Rectal smooth muscle tissue (tissue), 1 donor: ENCODE results near the gene TMTC2.
"Not testable (repeated sequence)": the region's sequence is repeated elsewhere in the genome, so short reads cannot be mapped to it uniquely, and the experiment has no call there.

ENCODE experiments used
- H3K27ac ChIP-seq: one replicate; pipeline ENCODE4 v1.7.0; 2013; ENCODE audit warnings: low read depth, low read length, inconsistent platforms
- H3K27me3 ChIP-seq: one replicate; pipeline ENCODE4 v1.7.0; 2013; ENCODE audit warnings: low read length; ENCODE audit not compliant: control insufficient read depth, insufficient read depth
- H3K36me3 ChIP-seq: one replicate; pipeline ENCODE4 v1.7.0; 2013; ENCODE audit warnings: low read length; ENCODE audit not compliant: control insufficient read depth, insufficient read depth
- H3K4me1 ChIP-seq: one replicate; pipeline ENCODE4 v1.7.0; 2013; ENCODE audit warnings: low read length; ENCODE audit not compliant: control insufficient read depth, insufficient read depth
- H3K4me3 ChIP-seq: one replicate; pipeline ENCODE4 v1.7.0; 2013; ENCODE audit warnings: low read length
- H3K9ac ChIP-seq: one replicate; pipeline ENCODE4 v1.7.0; 2013; ENCODE audit warnings: low read length

The TMTC2 gene

DNA sequence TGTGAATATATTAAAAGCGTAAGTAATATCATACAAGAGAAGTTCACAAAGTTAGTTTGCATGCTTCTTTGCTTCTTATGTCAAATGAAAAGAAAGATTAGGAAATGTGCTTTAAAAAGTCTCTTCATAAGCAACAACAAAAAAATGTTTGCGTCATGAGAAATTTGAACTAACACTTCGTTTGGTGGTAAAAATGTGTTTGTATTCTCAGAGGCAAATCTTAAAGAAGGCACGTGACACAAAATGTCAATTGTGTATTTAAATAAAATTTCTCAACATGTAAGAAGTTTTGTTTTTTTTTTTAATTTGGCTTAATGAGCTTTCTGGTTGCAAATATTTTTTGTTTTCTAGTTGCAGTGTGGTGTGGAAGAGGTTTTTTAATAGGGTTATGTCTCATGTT is 93.8 kb downstream of the TMTC2 start:
- H3K27ac ChIP-seq, result no peak overlapping the region
- H3K4me3 ChIP-seq, result no peak overlapping the region
- no peak overlapping the region for H3K9ac ChIP-seq

GRCh38 chr12:82781309-82781997 is 94.7 kb downstream of the TMTC2 start:
- H3K9ac ChIP-seq, result no peak overlapping the region
- H3K27ac ChIP-seq, result no peak overlapping the region

More for the DNA sequence above, 93.8 kb downstream of the TMTC2 start:
- Histone ChIP-seq H3K4me1 (peaks cover 2% of the 10 kb centered on the region), H3K36me3 (no peaks in the 10 kb centered on the region), H3K27me3 (no peaks in the 10 kb centered on the region)

GRCh38 chr12:82783435-82783834 is 96.7 kb downstream of the TMTC2 start:
- no peaks in the 10 kb centered on the region for H3K36me3 ChIP-seq
- H3K4me1 ChIP-seq, result peaks cover 9% of the 10 kb centered on the region
- H3K27ac ChIP-seq, result no peak overlapping the region
- no peaks in the 10 kb centered on the region for H3K27me3 ChIP-seq
- no peak overlapping the region for H3K4me3 ChIP-seq
- no peak overlapping the region for H3K9ac ChIP-seq

More at GRCh38 chr12:82781309-82781997, 94.7 kb downstream of the TMTC2 start:
- no peak overlapping the region for H3K4me3 ChIP-seq
- H3K36me3 ChIP-seq, result no peaks in the 10 kb centered on the region
- no peaks in the 10 kb centered on the region for H3K27me3 ChIP-seq
- H3K4me1 ChIP-seq, result peaks cover 7% of the 10 kb centered on the region

DNA sequence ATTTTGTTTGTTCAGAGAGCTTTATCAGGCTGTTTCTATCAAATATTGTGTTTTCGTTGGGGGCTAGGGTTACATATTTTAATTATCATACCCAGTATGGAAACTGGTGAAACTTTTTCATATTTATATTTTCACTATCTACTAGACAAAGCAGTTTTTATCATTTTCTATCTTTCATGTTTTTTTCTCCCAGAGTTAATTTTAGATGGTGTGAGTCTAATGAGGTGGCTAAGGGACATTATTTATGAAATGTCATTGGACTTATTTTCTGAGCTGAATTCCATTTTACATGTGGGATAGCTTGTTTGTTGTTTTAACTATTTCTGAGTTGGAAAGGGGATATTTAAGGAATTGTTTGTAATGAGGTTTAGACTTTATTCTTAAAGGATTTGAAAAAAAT is 100.3 kb downstream of the TMTC2 start:
- no peak overlapping the region for H3K9ac ChIP-seq
- H3K4me3 ChIP-seq, result no peak overlapping the region
- no peaks in the 10 kb centered on the region for H3K27me3 ChIP-seq
- H3K4me1 ChIP-seq, result peaks cover 9% of the 10 kb centered on the region
- H3K36me3 ChIP-seq, result no peaks in the 10 kb centered on the region
- H3K27ac ChIP-seq, result no peak overlapping the region

DNA sequence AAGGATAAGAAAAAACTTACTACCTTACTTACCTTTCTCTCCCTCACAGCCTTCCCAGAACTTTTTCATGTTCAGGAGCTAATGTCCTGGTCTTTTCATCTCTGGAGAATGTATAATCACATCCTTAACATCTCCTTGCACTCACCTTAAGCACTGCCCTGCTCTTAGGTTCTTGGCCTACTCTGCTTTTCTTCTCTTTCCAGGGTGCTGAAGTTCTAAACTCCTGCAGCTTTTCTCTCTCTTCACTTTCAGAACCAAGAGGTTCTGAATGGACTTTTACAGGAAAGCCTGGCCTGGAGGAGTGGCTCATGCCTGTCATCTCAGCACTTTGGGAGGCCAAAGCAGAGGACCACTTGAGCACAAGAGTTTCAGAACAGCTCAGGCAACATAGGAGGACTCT is 101.9 kb downstream of the TMTC2 start:
- Histone ChIP-seq H3K9ac (no peak overlapping the region), H3K27ac (no peak overlapping the region), H3K4me3 (no peak overlapping the region), H3K27me3 (no peaks in the 10 kb centered on the region), H3K4me1 (peaks cover 9% of the 10 kb centered on the region), H3K36me3 (no peaks in the 10 kb centered on the region)

DNA sequence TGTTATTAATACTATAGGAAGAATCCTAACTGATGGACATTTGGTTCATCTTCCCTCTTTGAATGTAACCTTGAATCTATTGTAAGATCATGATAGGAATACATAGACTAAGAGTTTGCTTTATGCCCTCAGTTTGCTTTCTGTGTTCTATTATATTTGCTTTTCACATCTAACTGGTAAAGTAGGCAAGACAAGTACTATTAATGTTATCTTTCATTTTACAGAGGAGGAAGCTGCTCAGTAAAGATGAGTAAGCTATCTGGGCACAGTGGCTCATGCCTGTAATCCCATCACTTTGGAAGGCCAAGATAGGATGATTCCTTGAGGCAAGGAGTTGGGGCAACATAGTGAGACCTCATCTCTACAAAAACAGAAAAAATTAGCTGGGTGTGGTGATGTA is 103.0 kb downstream of the TMTC2 start:
- H3K4me3 ChIP-seq, result no peak overlapping the region
- H3K27ac ChIP-seq, result no peak overlapping the region
- H3K27me3 ChIP-seq, result no peaks in the 10 kb centered on the region
- H3K36me3 ChIP-seq, result no peaks in the 10 kb centered on the region
- H3K9ac ChIP-seq, result no peak overlapping the region
- peaks cover 9% of the 10 kb centered on the region for H3K4me1 ChIP-seq

DNA sequence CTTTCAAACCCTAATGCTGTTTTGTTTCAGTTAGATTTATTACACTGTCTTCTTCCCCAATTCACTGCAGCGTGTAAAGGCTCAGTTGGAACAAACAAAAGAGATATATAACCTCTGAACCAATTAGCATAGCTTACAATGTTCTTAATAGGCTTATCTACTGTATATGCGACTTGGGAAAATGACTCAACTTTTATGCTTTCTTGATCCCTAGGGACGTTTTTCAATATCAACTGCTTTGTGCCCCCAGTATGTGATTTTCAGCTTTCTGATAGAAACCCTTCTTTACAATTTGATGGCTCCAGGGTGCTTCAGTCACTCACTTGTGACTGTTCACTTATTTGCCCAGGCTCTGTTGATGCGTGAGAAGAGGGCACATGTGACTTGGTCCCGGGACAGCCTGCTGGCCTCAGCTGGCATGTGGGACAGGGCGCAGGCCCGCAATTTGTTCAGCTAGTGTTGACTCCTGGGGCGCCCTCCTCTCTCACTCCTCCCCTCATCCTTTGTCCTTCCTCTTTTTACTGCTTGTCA is 107.1 kb downstream of the TMTC2 start:
- H3K27me3 ChIP-seq, result no peaks in the 10 kb centered on the region
- H3K27ac ChIP-seq, result no peak overlapping the region
- no peak overlapping the region for H3K9ac ChIP-seq
- H3K36me3 ChIP-seq, result no peaks in the 10 kb centered on the region
- no peaks in the 10 kb centered on the region for H3K4me1 ChIP-seq
- no peak overlapping the region for H3K4me3 ChIP-seq

- Histone ChIP-seq H3K4me1 (no peaks in the 10 kb centered on the region), H3K27me3 (no peaks in the 10 kb centered on the region), H3K9ac (no peak overlapping the region), H3K27ac (no peak overlapping the region), H3K4me3 (no peak overlapping the region), H3K36me3 (no peaks in the 10 kb centered on the region)
Measured at GRCh38 chr12:82797480-82797879, 110.8 kb downstream of the TMTC2 start.

- Histone ChIP-seq H3K27me3 (no peaks in the 10 kb centered on the region), H3K9ac (no peak overlapping the region), H3K4me3 (no peak overlapping the region), H3K27ac (no peak overlapping the region), H3K36me3 (no peaks in the 10 kb centered on the region), H3K4me1 (no peaks in the 10 kb centered on the region)
Measured at GRCh38 chr12:82800185-82800584, 113.5 kb downstream of the TMTC2 start.

- Histone ChIP-seq H3K27ac (no peak overlapping the region), H3K36me3 (no peaks in the 10 kb centered on the region), H3K9ac (no peak overlapping the region), H3K4me3 (no peak overlapping the region), H3K4me1 (no peaks in the 10 kb centered on the region), H3K27me3 (no peaks in the 10 kb centered on the region)
Measured at GRCh38 chr12:82801951-82802610, 115.4 kb downstream of the TMTC2 start.

DNA sequence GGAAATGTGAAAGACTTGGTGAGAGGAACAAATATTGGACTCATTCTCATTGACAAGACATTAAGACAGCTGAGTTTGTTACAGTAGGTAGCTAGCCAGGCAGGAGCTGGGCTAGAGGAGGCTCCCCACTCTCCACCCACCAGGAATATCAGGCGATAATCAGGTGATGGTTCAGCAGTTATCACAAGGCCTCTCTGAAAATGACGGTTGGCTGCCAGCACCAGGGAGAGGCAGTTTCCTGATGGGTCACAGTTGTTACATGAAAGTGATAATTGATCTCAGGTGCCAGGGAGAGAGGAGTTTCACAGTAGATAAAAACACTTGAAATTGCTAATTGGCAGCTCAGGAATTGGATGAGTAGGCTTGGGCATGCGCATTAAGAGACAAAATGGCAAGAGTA is 116.5 kb downstream of the TMTC2 start:
- H3K27me3 ChIP-seq, result no peaks in the 10 kb centered on the region
- no peak overlapping the region for H3K9ac ChIP-seq
- H3K4me1 ChIP-seq, result no peaks in the 10 kb centered on the region
- H3K36me3 ChIP-seq, result no peaks in the 10 kb centered on the region
- no peak overlapping the region for H3K4me3 ChIP-seq
- no peak overlapping the region for H3K27ac ChIP-seq

GRCh38 chr12:82804601-82805000 is 117.9 kb downstream of the TMTC2 start:
- Histone ChIP-seq H3K27ac (no peak overlapping the region), H3K9ac (no peak overlapping the region)

DNA sequence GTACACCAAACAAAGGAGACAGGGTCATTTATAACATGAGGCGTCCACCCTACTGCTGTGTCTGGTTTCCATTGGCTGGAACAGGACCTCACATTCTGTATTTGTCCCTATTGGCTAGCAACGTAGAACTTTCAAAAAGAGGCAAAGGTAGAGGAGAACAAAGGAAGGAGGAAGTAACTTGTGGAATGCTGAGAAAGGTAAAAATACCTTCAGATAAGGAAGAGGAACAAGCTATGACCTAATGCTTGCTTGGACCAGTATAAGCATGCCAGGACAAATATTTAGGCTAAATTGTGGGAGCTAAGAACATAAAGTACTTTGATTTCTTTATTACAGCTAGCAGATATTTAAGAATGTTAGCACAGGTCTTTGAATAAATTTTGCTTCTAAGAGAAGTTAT is 118.3 kb downstream of the TMTC2 start:
- H3K4me3 ChIP-seq, H3K4me1 ChIP-seq, H3K27ac ChIP-seq, H3K36me3 ChIP-seq, H3K9ac ChIP-seq, H3K27me3 ChIP-seq: not testable (repeated sequence)

More at GRCh38 chr12:82804601-82805000, 117.9 kb downstream of the TMTC2 start:
- Histone ChIP-seq H3K4me3 (no peak overlapping the region), H3K36me3 (no peaks in the 10 kb centered on the region), H3K4me1 (no peaks in the 10 kb centered on the region), H3K27me3 (no peaks in the 10 kb centered on the region)
